Inferior parietal cortex (tissue), 1 donor: Measurements from ENCODE around the gene UHRF2.
"Not testable (repeated sequence)": the region's sequence is repeated elsewhere in the genome, so short reads cannot be mapped to it uniquely, and the experiment has no call there.

Experiments used
- DNase-seq: peaks from one replicate; pipeline ENCODE4 v3.0.0-alpha.2; 2016; ENCODE audit errors: extremely low spot score

Gene UHRF2

GRCh38 chr9:6488395-6488794 lies 75.4 kb downstream of the UHRF2 start:
- DNase-seq: no peak

- no peak for DNase-seq
Observed at GRCh38 chr9:6489099-6489498, 76.1 kb downstream of the UHRF2 start.

DNA sequence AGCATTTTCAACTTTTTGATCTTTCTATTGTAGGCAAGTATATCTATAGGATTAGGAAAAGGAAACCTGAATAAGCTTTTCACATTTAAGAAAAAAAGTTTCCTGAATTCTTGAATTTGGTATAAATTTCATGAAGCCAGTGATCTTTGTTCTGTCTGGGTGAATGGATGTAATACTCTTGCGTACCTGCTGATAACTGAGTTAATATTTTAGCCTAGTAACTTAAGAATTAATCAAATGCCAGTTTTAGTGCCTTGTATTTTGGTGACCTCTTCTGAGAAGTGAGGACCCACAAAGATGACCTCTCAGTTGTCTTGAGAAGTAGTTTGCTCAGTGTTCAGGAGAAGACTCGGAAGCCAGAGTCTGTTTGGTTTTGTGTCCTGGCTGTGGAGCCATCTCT lies 77.9 kb downstream of the UHRF2 start:
- no peak for DNase-seq

GRCh38 chr9:6495466-6495865 lies 82.5 kb downstream of the UHRF2 start:
- no peak for DNase-seq

DNA sequence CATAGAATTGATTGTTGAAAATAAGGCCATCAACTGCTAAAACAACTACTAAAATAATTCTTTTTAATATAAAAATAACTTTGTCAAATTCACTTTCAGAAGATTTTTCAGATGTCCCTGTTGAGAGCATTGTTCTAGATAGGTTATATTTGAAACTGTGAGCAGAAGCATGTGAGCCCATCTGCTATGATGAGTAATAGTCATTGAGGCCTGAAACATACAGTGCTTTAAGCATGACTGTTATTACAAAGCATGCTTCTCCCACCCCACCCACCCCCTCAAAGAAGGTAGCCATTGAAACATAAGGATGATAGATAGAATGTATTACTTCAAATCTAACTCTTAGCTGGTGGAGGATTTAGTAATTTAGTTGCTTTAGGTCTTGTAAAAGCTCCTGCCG lies 86.0 kb downstream of the UHRF2 start:
- DNase-seq: no peak

- DNase-seq: no peak
Observed at GRCh38 chr9:6501526-6502210, 88.7 kb downstream of the UHRF2 start.

- DNase-seq: no peak
Observed at GRCh38 chr9:6502399-6502798, 89.4 kb downstream of the UHRF2 start.

DNA sequence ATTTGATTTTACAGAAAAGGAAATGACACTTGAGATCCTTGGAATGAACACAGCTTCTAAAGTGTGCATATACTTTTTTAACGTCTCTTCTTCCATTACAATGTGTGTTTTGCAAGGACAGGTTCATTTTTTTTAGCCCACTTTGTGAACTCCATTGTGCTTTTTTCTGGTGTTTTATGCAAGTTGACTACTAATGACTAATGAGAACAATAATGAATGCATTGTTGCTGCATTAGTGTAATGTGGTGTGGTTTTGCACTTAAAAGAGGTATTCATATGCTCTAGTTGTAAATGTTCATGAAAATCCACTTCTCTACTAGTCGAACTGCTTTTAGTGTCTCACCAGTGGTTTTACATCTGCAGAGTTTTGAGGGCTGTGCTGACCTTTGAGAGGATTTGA lies 93.6 kb downstream of the UHRF2 start:
- no peak for DNase-seq

DNA sequence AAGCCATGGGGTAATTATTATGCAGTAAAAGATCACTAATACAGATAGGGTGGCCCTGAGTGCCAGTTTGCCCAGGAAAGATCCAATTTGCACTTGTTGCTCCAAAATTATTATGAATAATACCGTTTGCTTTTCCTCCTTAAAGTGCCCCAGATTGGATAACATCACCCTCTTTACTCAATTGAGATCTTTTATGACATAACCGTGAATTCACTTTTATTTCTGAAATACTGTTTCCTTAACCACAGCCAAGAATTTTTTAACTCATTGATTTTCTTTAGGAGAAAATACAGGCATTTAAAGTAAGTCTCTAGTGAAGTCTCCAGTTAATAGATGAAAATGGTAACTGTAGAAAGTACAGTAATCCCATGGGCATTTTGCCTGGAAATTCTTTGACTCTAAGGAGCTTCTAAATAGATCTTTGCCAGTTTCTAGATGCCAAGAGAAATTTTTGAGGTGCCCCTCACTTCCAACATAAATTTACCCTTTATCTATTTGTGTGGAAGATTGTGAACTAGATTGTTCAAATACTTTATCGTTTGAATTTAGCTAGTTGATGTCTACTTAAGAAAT lies 99.2 kb downstream of the UHRF2 start:
- no peak for DNase-seq

DNA sequence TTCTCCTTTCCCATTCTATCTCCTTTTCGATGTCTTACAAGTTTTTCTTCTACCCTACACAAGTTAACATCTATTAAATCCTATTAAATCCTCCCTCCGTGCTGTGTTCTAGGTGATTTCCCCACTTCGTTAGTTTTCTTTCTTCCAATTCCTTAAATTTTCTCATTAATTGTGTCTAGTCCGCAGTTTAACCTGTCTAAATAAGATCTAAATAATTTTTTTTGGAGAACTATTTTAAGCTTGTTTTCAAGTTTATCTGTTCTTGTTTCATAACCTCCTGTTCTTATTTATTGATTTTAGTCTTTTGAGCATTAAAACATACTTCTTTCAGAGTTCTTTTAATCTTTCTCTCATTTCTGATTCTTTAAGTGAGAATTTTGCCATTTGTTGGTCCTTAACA lies 109.3 kb downstream of the UHRF2 start:
- no peak for DNase-seq

DNA sequence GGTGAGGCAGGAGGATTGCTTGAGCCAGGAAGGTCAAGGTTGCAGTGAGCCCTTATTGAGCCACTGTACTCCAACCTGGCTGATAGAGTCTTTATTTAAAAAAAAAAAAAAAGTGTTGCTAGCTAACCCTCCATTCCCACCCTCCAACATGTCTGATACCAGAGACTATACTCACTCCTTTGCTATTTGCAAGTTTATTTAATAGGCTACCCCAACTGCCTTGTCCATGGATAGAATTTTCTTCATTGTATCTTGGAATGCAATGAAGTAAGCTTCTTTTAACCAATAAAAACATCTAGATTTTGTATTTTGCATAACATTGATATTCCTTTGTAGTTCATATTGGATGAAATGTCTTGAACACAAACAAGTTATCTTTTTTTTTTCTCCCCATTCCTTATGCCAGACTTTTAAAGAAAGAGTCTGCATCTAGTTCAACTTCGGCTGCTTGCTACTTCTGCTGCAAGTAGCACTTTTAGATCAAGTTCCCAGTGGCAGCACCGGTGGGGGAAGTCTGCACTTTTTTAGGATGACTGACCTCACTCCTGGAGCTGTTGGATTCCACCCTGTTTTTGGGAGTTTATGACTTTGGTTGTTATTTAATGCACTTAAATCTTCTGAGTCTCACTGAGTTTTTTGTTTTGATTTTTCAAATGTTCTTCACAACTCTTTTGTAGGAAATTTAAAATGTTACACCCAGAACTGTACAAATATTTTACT lies 112.5 kb downstream of the UHRF2 start:
- DNase-seq: no peak

- no peak for DNase-seq
Observed at GRCh38 chr9:6535594-6535993, 122.6 kb downstream of the UHRF2 start.

GRCh38 chr9:6538666-6539071 lies 125.7 kb downstream of the UHRF2 start:
- DNase-seq: no peak

GRCh38 chr9:6542617-6543016 lies 129.6 kb downstream of the UHRF2 start:
- not testable (repeated sequence) for DNase-seq

- DNase-seq: no peak
Observed at GRCh38 chr9:6543204-6543603, 130.2 kb downstream of the UHRF2 start.

- DNase-seq: no peak
Observed at GRCh38 chr9:6545017-6545691, 132.2 kb downstream of the UHRF2 start.

GRCh38 chr9:6549106-6549800 lies 136.3 kb downstream of the UHRF2 start:
- DNase-seq: no peak

GRCh38 chr9:6551136-6551535 lies 138.1 kb downstream of the UHRF2 start:
- no peak for DNase-seq

GRCh38 chr9:6552033-6552432 lies 139.0 kb downstream of the UHRF2 start:
- no peak for DNase-seq

GRCh38 chr9:6552498-6553121 lies 139.6 kb downstream of the UHRF2 start:
- no peak for DNase-seq

GRCh38 chr9:6553866-6554265 lies 140.9 kb downstream of the UHRF2 start:
- DNase-seq: no peak
